Suprapubic skin (tissue), 4 donors: ENCODE data around the gene ARHGAP6. TPM values are rescaled to one million over a fixed set of nuclear protein-coding genes. Genes with fewer than 3 reads are reported as not detected.
A peak's percentile ranks its signal among the peaks of the same experiment; 100 is the strongest.

Experiments used
- DNase-seq, 2 donors: peaks; one replicate each; pipeline ENCODE4 v3.0.0-alpha.2; 2019; ENCODE audit warnings: low spot score in 2 of 2
- H3K27ac ChIP-seq: fragments of 200-600 bp; sonication (generic); one replicate; pipeline ENCODE4 v1.5.1; 2019
- H3K27me3 ChIP-seq: fragments of 200-600 bp; sonication (generic); one replicate; pipeline ENCODE4 v1.5.1; 2019
- H3K36me3 ChIP-seq: fragments of 200-600 bp; sonication (generic); one replicate; pipeline ENCODE4 v1.5.1; 2019
- H3K4me1 ChIP-seq: fragments of 200-600 bp; sonication (generic); one replicate; pipeline ENCODE4 v1.5.1; 2019
- H3K4me3 ChIP-seq: fragments of 200-600 bp; sonication (generic); one replicate; pipeline ENCODE4 v1.5.1; 2019; ENCODE audit warnings: mild to moderate bottlenecking
- H3K9me3 ChIP-seq: fragments of 200-600 bp; sonication (generic); one replicate; pipeline ENCODE4 v1.5.1; 2019
- CTCF ChIP-seq, 2 donors: fragments of 200-600 bp in 1 of 2; fragments of 450-650 bp in 1 of 2; sonication (generic) in 1 of 2; IDR thresholded peaks; one replicate each; pipeline ENCODE4 v1.5.1; 2016 to 2019; ENCODE audit warnings: antibody characterized with exemption in 2 of 2, mild to moderate bottlenecking in 1 of 2, moderate library complexity in 1 of 2
- EP300 ChIP-seq: sonication (generic); formaldehyde crosslinking; IDR thresholded peaks from one replicate; pipeline ENCODE4 v1.6.1; 2017; ENCODE audit warnings: antibody characterized with exemption
- POLR2A ChIP-seq, 2 donors: fragments of 450-650 bp; IDR thresholded peaks; one replicate each; pipeline ENCODE4 v1.6.1; 2017; ENCODE audit warnings: antibody characterized with exemption in 2 of 2, mild to moderate bottlenecking in 2 of 2, moderate library complexity in 2 of 2
- POLR2AphosphoS5 ChIP-seq, 3 donors: sonication (generic); formaldehyde crosslinking; IDR thresholded peaks; one replicate each; pipeline ENCODE4 v1.6.1; 2017; ENCODE audit warnings: antibody characterized with exemption in 3 of 3
- whole genome bisulfite sequencing: methylation state at CpG from one replicate; pipeline ENCODE4 v1.1.5; 2018; 5-methylcytosine and 5-hydroxymethylcytosine counted together
- total RNA-seq, 4 donors: library from RNA; depleted of rRNA; stranded (reverse); fragments of >200 nt; gene quantifications; one replicate each; pipeline ENCODE4 v1.1.0, GENCODE V29; 2016

The ARHGAP6 gene
- total RNA-seq, 4 donors from 2014 or later: 1.6 to 6.7 (median 3.1) TPM

DNA sequence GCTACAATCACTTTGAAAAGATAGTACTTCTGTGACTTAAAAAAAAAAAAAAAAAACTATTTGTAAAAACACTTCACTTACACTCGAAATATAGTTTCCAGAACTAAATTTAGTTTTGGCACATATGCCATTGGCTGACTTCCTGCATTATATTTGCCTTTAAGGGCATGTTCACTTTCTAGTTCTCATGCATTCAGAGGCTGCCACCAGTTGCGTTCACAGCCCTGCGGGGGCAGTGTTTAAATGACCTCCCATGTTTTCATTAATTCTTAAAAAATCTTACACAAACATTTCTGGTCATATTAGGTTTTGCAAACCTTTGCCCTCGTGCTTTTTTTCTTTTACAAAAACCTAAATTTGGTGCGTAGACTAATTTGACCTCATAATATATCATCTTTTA lies 12.4 kb upstream of the ARHGAP6 start:
- no peaks in the 10 kb centered on the region for H3K4me1 ChIP-seq
- H3K27ac ChIP-seq: no peak overlapping the region
- 28% methylated on average over 5 of the region's 5 CpGs for WGBS
- H3K9me3 ChIP-seq: no peaks in the 10 kb centered on the region
- TF ChIP-seq CTCF (IDR thresholded peaks at IDR 0.05) (no peak), POLR2AphosphoS5 (IDR thresholded peaks at IDR 0.05) (no peak), POLR2A (IDR thresholded peaks at IDR 0.05) (no peak), EP300 (no peak)
- no peak for DNase-seq
- no peaks in the 10 kb centered on the region for H3K27me3 ChIP-seq
- no peaks in the 10 kb centered on the region for H3K36me3 ChIP-seq
- H3K4me3 ChIP-seq: no peak overlapping the region

GRCh38 chrX:11672213-11672612 lies 6.5 kb upstream of the ARHGAP6 start:
- 62% methylated on average over 4 of the region's 4 CpGs for WGBS
- H3K36me3 ChIP-seq: no peaks in the 10 kb centered on the region
- TF ChIP-seq POLR2AphosphoS5 (IDR thresholded peaks at IDR 0.05) (no peak), EP300 (no peak), POLR2A (IDR thresholded peaks at IDR 0.05) (no peak), CTCF (IDR thresholded peaks at IDR 0.05) (no peak)
- H3K27me3 ChIP-seq: no peaks in the 10 kb centered on the region
- H3K9me3 ChIP-seq: no peaks in the 10 kb centered on the region
- no peak for DNase-seq
- no peaks in the 10 kb centered on the region for H3K4me1 ChIP-seq
- H3K4me3 ChIP-seq: no peak overlapping the region
- H3K27ac ChIP-seq: no peak overlapping the region

- peaks cover 2% of the 10 kb centered on the region for H3K27me3 ChIP-seq
Observed at GRCh38 chrX:11670316-11670715, 4.6 kb upstream of the ARHGAP6 start.

GRCh38 chrX:11666952-11667685 lies 1.4 kb upstream of the ARHGAP6 start:
- DNase-seq: no peak
- Histone ChIP-seq H3K9me3 (no peaks in the 10 kb centered on the region), H3K4me3 (no peak overlapping the region), H3K4me1 (peaks cover 10% of the 10 kb centered on the region), H3K27ac (no peak overlapping the region), H3K36me3 (no peaks in the 10 kb centered on the region), H3K27me3 (peaks cover 18% of the 10 kb centered on the region)
- 45% methylated on average over 12 of the region's 12 CpGs for WGBS
- TF ChIP-seq EP300 (no peak), POLR2AphosphoS5 (IDR thresholded peaks at IDR 0.05) (no peak), POLR2A (IDR thresholded peaks at IDR 0.05) (no peak), CTCF (IDR thresholded peaks at IDR 0.05) (no peak)

More at GRCh38 chrX:11670316-11670715, 4.6 kb upstream of the ARHGAP6 start:
- WGBS: 86% methylated on average over 1 of the region's 1 CpG
- no peak overlapping the region for H3K27ac ChIP-seq
- no peak overlapping the region for H3K4me3 ChIP-seq
- peaks cover 4% of the 10 kb centered on the region for H3K4me1 ChIP-seq
- no peak for DNase-seq
- TF ChIP-seq EP300 (no peak), POLR2A (IDR thresholded peaks at IDR 0.05) (no peak), CTCF (IDR thresholded peaks at IDR 0.05) (no peak)
- no peaks in the 10 kb centered on the region for H3K36me3 ChIP-seq
- H3K9me3 ChIP-seq: no peaks in the 10 kb centered on the region

DNA sequence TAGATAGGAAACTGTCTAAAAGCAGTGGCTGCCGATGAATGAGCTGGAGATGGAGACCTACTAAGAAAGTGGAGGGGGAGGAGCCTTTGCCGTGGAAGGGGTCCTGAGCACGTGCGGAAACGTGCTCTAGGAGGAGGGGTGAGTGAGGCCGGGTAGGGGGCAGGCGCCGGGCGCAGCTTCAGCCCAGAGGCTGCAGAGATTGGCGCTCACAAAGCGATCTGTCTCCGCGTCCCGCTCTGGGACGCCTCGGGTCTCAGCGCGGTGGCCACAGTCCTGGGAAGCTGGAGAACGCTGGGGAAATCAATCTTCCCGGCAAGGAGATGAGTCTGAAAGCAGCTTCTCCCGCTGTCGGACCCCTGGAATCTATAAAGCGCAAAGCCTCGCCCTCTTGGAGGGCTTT lies 444 bp upstream of the ARHGAP6 start:
- Histone ChIP-seq H3K9me3 (no peaks in the 10 kb centered on the region), H3K27me3 (peaks cover 18% of the 10 kb centered on the region), H3K4me3 (peak overlapping the region; percentile 49), H3K27ac (no peak overlapping the region), H3K36me3 (no peaks in the 10 kb centered on the region), H3K4me1 (peaks cover 10% of the 10 kb centered on the region)
- DNase-seq: no peak
- TF ChIP-seq POLR2A (IDR thresholded peaks at IDR 0.05) (no peak), CTCF (IDR thresholded peaks at IDR 0.05) (no peak), POLR2AphosphoS5 (IDR thresholded peaks at IDR 0.05) (no peak), EP300 (no peak)
- WGBS: 26% methylated on average over 23 of the region's 24 CpGs
